ENCODE measurements around the gene RPP38.

The RPP38 gene

GRCh38 chr10:15067154-15067553 lies 30.0 kb upstream of the RPP38 start:
- DNase-seq (ENCODE audit: low spot score) = no peak

GRCh38 chr10:15068802-15069201 lies 28.4 kb upstream of the RPP38 start:
- no peak for DNase-seq (ENCODE audit: low spot score)
- TF ChIP-seq CTCF (IDR thresholded peaks at IDR 0.05; ENCODE audit: extremely low read depth, missing control alignments) = no peak

More at GRCh38 chr10:15067154-15067553, 30.0 kb upstream of the RPP38 start:
- no peak for TF ChIP-seq CTCF (IDR thresholded peaks at IDR 0.05; ENCODE audit: extremely low read depth, missing control alignments)

- no peak for DNase-seq (ENCODE audit: low spot score)
- no peak for TF ChIP-seq CTCF (IDR thresholded peaks at IDR 0.05; ENCODE audit: extremely low read depth, missing control alignments)
Observed at GRCh38 chr10:15069230-15069629, 27.9 kb upstream of the RPP38 start.

- TF ChIP-seq CTCF (IDR thresholded peaks at IDR 0.05; ENCODE audit: extremely low read depth, missing control alignments) = no peak
- DNase-seq (ENCODE audit: low spot score) = no peak
Observed at GRCh38 chr10:15072358-15072757, 24.8 kb upstream of the RPP38 start.

- no peak for DNase-seq (ENCODE audit: low spot score)
- no peak for TF ChIP-seq CTCF (IDR thresholded peaks at IDR 0.05; ENCODE audit: extremely low read depth, missing control alignments)
Observed at GRCh38 chr10:15075421-15075820, 21.7 kb upstream of the RPP38 start.

- DNase-seq (ENCODE audit: low spot score) = no peak
- no peak for TF ChIP-seq CTCF (IDR thresholded peaks at IDR 0.05; ENCODE audit: extremely low read depth, missing control alignments)
Observed at GRCh38 chr10:15083674-15084501, 13.3 kb upstream of the RPP38 start.

- DNase-seq (ENCODE audit: low spot score) = no peak
- no peak for TF ChIP-seq CTCF (IDR thresholded peaks at IDR 0.05; ENCODE audit: extremely low read depth, missing control alignments)
Observed at GRCh38 chr10:15084502-15084922, 12.6 kb upstream of the RPP38 start.

Data from GM20000 (cell line).